GM21360 (cell line): ENCODE results near the gene AP2S1.
"Not testable (repeated sequence)": the region's sequence is repeated elsewhere in the genome, so short reads cannot be mapped to it uniquely, and the experiment has no call there.

Source experiments
- ATAC-seq: cut with Tn5 transposase; IDR thresholded peaks from one replicate; pipeline ENCODE4 v1.9.1; 2021; ENCODE audit warnings: mild to moderate bottlenecking, moderate library complexity; ENCODE audit not compliant: unreplicated experiment

The AP2S1 gene

GRCh38 chr19:46809534-46810272, 40.9 kb downstream of the AP2S1 start:
- ATAC-seq, result no peak

GRCh38 chr19:46806656-46807055, 44.0 kb downstream of the AP2S1 start:
- ATAC-seq, result no peak

GRCh38 chr19:46804432-46804831, 46.2 kb downstream of the AP2S1 start:
- not testable (repeated sequence) for ATAC-seq

GRCh38 chr19:46803555-46803954, 47.1 kb downstream of the AP2S1 start:
- ATAC-seq, result no peak

GRCh38 chr19:46802152-46802551, 48.5 kb downstream of the AP2S1 start:
- ATAC-seq, result no peak

- no peak for ATAC-seq
Observed at GRCh38 chr19:46798713-46799112, 51.9 kb downstream of the AP2S1 start.

- no peak for ATAC-seq
Observed at GRCh38 chr19:46797881-46798280, 52.8 kb downstream of the AP2S1 start.

GRCh38 chr19:46791944-46792343, 58.7 kb downstream of the AP2S1 start:
- no peak for ATAC-seq

GRCh38 chr19:46789371-46789770, 61.3 kb downstream of the AP2S1 start:
- ATAC-seq, result no peak

GRCh38 chr19:46788968-46789338, 61.7 kb downstream of the AP2S1 start:
- no peak for ATAC-seq

- peak; percentile 67 for ATAC-seq
Observed at GRCh38 chr19:46788262-46788967, 62.2 kb downstream of the AP2S1 start, which contains the start of gene SLC1A5. Gene SLC1A5, minus strand, starts transcription at chr19:46788594. Its CDS starts 629 bp downstream, at chr19:46787965.
